NB4 (cell line): ENCODE data around the gene CDC7.

Experiments used
- CTCF ChIP-seq: IDR thresholded peaks from one replicate; pipeline ENCODE4 v1.5.1; 2012; ENCODE audit warnings: low read depth, low read length
- MAX ChIP-seq: IDR thresholded peaks from 2 replicates; pipeline ENCODE4 v1.6.1; 2011; ENCODE audit warnings: low read depth, low read length
- MYC ChIP-seq: IDR thresholded peaks from 2 replicates; pipeline ENCODE4 v1.6.1; 2011; ENCODE audit warnings: low read depth, low read length
- POLR2A ChIP-seq: IDR thresholded peaks from 2 replicates; pipeline ENCODE4 v1.6.1; 2011; ENCODE audit warnings: mild to moderate bottlenecking; ENCODE audit not compliant: insufficient read length; ENCODE audit errors: extremely low read depth

GRCh38 chr1:91552091-91552490, 51.4 kb downstream of the CDC7 start:
- TF ChIP-seq CTCF (no peak), POLR2A (no peak), MYC (no peak), MAX (no peak)
